HT1080 (cell line): Measurements from ENCODE around the gene TBX15. TPM values are rescaled to one million over a fixed set of nuclear protein-coding genes. Genes with fewer than 3 reads are reported as not detected.

ENCODE experiments used
- small RNA-seq: library from RNA; depleted of rRNA; stranded (forward); fragments of <200 nt; gene quantifications from one replicate; pipeline ENCODE3, GENCODE V24; 2014
- total RNA-seq: library from RNA; depleted of rRNA; stranded (reverse); fragments of >200 nt; shearing (Covaris generic); gene quantifications from 2 replicates; pipeline ENCODE4 v1.2.3, GENCODE V29; 2014; rRNA removed

The TBX15 gene
- total RNA-seq, 1 experiment from 2014 or later: 0.03 TPM

Small RNA genes within 50 kb of the gene (small RNA-seq; reads per million reads assigned to genes)
- not detected for gene AL139420.2

Other genes with a start within 250 kb of the TBX15 start
- gene WARS2, start 152.3 kb upstream of the TBX15 start, total RNA-seq: 13.8 and 14.5 TPM in 2 replicates